ENCODE data around the gene PLEKHA6. TPM values are rescaled to one million over a fixed set of nuclear protein-coding genes. Genes with fewer than 3 reads are reported as not detected.

The PLEKHA6 gene
- total RNA-seq, 4 donors from 2014 or later: 8.7 to 17.8 (median 11.4) TPM

GRCh38 chr1:204277563-204278219 lies 82.0 kb downstream of the PLEKHA6 start:
- WGBS, 2 donors (ENCODE audit: low coverage in 1 of 2): 36 to 61% methylated on average over 6 to 9 of the region's 14 CpGs
- H3K36me3 ChIP-seq: no peaks in the 10 kb centered on the region
- TF ChIP-seq POLR2A (IDR thresholded peaks at IDR 0.05) (no peak), POLR2AphosphoS5 (IDR thresholded peaks at IDR 0.05) (no peak), CTCF (IDR thresholded peaks at IDR 0.05) (no peak), EP300 (IDR thresholded peaks at IDR 0.05) (no peak)

GRCh38 chr1:204275695-204276370 lies 83.9 kb downstream of the PLEKHA6 start:
- 71 to 82% methylated on average over 5 to 6 of the region's 9 CpGs for WGBS, 2 donors (ENCODE audit: low coverage in 1 of 2)
- Histone ChIP-seq H3K27me3 (peaks cover 51% of the 10 kb centered on the region), H3K9me3 (no peaks in the 10 kb centered on the region), H3K36me3 (no peaks in the 10 kb centered on the region), H3K27ac (no peak overlapping the region), H3K4me3 (no peak overlapping the region), H3K4me1 (peaks cover 0 to 36% (median 0%) of the 10 kb centered on the region in 3 donors)
- ATAC-seq: peak; percentile 44
- no peak for TF ChIP-seq CTCF (IDR thresholded peaks at IDR 0.05)
- no peak for TF ChIP-seq EP300 (IDR thresholded peaks at IDR 0.05)
- no peak for TF ChIP-seq POLR2A (IDR thresholded peaks at IDR 0.05)
- TF ChIP-seq POLR2AphosphoS5 (IDR thresholded peaks at IDR 0.05): no peak

More at GRCh38 chr1:204277563-204278219, 82.0 kb downstream of the PLEKHA6 start:
- ATAC-seq: no peak
- Histone ChIP-seq H3K27ac (no peak overlapping the region), H3K9me3 (no peaks in the 10 kb centered on the region), H3K4me3 (no peak overlapping the region), H3K4me1 (peaks cover 0 to 46% (median 0%) of the 10 kb centered on the region in 3 donors), H3K27me3 (peaks cover 64% of the 10 kb centered on the region)

DNA sequence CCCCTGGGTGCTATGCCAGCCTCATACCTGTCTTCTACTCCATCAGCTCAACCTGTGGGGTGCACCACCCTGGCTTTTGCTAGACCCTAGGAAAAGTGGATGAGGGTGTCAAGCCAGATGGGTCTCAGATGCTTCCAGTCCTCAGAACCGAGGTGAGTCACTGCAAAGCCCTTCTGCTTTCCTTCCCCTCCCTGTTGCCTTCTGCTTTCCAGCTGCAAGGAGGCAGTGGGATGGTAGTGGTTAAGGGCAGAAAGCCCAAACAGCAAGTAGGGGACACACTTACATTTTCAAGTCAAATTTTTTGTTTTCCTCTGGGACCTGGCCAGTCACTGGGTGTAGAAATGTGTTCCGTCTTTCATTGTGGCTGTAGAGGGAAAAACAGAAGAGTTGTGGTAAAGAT lies 85.3 kb downstream of the PLEKHA6 start:
- no peaks in the 10 kb centered on the region for H3K36me3 ChIP-seq
- no peak for ATAC-seq
- no peak overlapping the region for H3K4me3 ChIP-seq
- H3K27ac ChIP-seq: no peak overlapping the region
- peaks cover 53% of the 10 kb centered on the region for H3K27me3 ChIP-seq
- H3K9me3 ChIP-seq: no peaks in the 10 kb centered on the region
- 73% methylated on average over 2 of the region's 2 CpGs; no CpG with 5 or more reads in 1 of the 2 donors for WGBS, 2 donors (ENCODE audit: low coverage in 1 of 2)
- no peak for TF ChIP-seq EP300 (IDR thresholded peaks at IDR 0.05)
- peaks cover 0 to 27% (median 0%) of the 10 kb centered on the region in 3 donors for H3K4me1 ChIP-seq

DNA sequence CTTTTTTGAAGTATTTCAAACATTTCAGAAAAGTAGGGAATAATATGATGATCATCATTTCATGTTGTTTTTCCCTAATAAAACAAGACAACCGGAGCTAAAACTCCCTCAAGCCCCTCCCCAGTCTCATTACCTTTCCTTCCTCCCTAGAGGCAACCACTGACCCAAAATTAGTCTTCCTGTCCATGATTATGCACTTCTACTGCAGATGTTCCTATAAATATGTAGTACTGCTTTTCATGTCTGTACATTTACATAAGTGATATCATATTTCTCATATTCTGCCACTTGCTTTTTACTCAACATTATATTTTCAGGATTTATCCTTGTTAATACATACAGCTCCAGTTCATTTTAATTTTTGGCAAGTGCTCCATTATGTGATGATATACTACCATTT lies 87.2 kb downstream of the PLEKHA6 start:
- no peak overlapping the region for H3K4me3 ChIP-seq
- H3K36me3 ChIP-seq: no peaks in the 10 kb centered on the region
- H3K4me1 ChIP-seq: peaks cover 0 to 20% (median 0%) of the 10 kb centered on the region in 3 donors
- H3K9me3 ChIP-seq: no peaks in the 10 kb centered on the region
- peaks cover 58% of the 10 kb centered on the region for H3K27me3 ChIP-seq
- no peak for TF ChIP-seq EP300 (IDR thresholded peaks at IDR 0.05)
- no peak for TF ChIP-seq POLR2AphosphoS5 (IDR thresholded peaks at IDR 0.05)
- TF ChIP-seq CTCF (IDR thresholded peaks at IDR 0.05): no peak
- TF ChIP-seq POLR2A (IDR thresholded peaks at IDR 0.05): no peak
- H3K27ac ChIP-seq: no peak overlapping the region
- ATAC-seq: no peak
- 17 to 54% methylated on average over 1 of the region's 1 CpG for WGBS, 2 donors (ENCODE audit: low coverage in 1 of 2)

- no peak for ATAC-seq
- TF ChIP-seq CTCF (IDR thresholded peaks at IDR 0.05) (no peak), POLR2A (IDR thresholded peaks at IDR 0.05) (no peak), EP300 (IDR thresholded peaks at IDR 0.05) (no peak), POLR2AphosphoS5 (IDR thresholded peaks at IDR 0.05) (no peak)
- H3K27ac ChIP-seq: no peak overlapping the region
- peaks cover 56% of the 10 kb centered on the region for H3K27me3 ChIP-seq
- H3K9me3 ChIP-seq: no peaks in the 10 kb centered on the region
- no peaks in the 10 kb centered on the region for H3K36me3 ChIP-seq
- H3K4me3 ChIP-seq: no peak overlapping the region
- peaks cover 0 to 20% (median 0%) of the 10 kb centered on the region in 3 donors for H3K4me1 ChIP-seq
- WGBS, 2 donors (ENCODE audit: low coverage in 1 of 2): 78 to 87% methylated on average over 6 of the region's 6 CpGs
Observed at GRCh38 chr1:204271970-204272369, 87.8 kb downstream of the PLEKHA6 start.
